Measurements from ENCODE around the gene HAAO. TPM values are rescaled to one million over a fixed set of nuclear protein-coding genes. Genes with fewer than 3 reads are reported as not detected.

HAAO gene
- total and polyA plus RNA-seq, 2 donors from 2014 or later, result 16.2 to 57.2 TPM

DNA sequence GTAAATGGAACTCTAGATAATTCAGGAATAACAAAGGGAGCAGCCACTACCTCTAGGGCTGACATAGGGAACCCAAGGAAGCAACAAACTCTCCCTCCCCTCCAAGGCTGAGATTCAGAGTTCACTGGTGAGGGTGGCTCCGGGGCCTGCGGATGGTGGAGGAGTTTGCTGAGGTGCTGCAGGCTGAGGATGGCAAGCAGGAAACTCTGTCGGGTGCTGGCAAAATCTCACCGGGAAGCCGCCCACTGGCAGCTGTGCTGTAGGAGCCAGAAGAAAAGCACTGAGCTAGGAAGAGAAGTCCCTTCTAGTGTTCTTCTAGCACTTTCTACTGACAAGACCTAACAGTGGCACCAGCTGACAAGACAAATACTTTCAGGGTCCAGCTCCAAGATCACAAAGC is 12.5 kb upstream of the HAAO start:
- TF ChIP-seq, protein P1, sequence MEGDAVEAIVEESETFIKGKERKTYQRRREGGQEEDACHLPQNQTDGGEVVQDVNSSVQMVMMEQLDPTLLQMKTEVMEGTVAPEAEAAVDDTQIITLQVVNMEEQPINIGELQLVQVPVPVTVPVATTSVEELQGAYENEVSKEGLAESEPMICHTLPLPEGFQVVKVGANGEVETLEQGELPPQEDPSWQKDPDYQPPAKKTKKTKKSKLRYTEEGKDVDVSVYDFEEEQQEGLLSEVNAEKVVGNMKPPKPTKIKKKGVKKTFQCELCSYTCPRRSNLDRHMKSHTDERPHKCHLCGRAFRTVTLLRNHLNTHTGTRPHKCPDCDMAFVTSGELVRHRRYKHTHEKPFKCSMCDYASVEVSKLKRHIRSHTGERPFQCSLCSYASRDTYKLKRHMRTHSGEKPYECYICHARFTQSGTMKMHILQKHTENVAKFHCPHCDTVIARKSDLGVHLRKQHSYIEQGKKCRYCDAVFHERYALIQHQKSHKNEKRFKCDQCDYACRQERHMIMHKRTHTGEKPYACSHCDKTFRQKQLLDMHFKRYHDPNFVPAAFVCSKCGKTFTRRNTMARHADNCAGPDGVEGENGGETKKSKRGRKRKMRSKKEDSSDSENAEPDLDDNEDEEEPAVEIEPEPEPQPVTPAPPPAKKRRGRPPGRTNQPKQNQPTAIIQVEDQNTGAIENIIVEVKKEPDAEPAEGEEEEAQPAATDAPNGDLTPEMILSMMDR (IDR thresholded peaks at IDR 0.05; ENCODE audit: borderline replicate concordance, extremely low read depth, insufficient read depth), result no peak
- Histone ChIP-seq H3K36me3 (ENCODE audit: control insufficient read depth in 2 of 3, insufficient read depth in 3 of 3, low read length in 3 of 3) (no peaks in the 10 kb centered on the region), H3K4me3 (ENCODE audit: low read length in 3 of 3) (no peak overlapping the region), H3K9me3 (ENCODE audit: control insufficient read depth in 2 of 3, insufficient read depth in 1 of 3, low read length in 3 of 3) (no peaks in the 10 kb centered on the region), H3K27me3 (ENCODE audit: control insufficient read depth, insufficient read depth, low read length) (no peaks in the 10 kb centered on the region), H3K4me1 (ENCODE audit: control insufficient read depth in 2 of 3, insufficient read depth in 2 of 3, low read depth in 1 of 3, low read length in 3 of 3) (peaks cover 0 to 4% (median 0%) of the 10 kb centered on the region in 3 donors), H3K9ac (ENCODE audit: low read length in 3 of 3) (no peak overlapping the region), H3K27ac (ENCODE audit: low read depth in 2 of 2, low read length in 2 of 2) (no peak overlapping the region)
- FAIRE-seq (no peak), DNase-seq (no peak)
- intact Hi-C loops (cut with DNase I), result no loop called here

DNA sequence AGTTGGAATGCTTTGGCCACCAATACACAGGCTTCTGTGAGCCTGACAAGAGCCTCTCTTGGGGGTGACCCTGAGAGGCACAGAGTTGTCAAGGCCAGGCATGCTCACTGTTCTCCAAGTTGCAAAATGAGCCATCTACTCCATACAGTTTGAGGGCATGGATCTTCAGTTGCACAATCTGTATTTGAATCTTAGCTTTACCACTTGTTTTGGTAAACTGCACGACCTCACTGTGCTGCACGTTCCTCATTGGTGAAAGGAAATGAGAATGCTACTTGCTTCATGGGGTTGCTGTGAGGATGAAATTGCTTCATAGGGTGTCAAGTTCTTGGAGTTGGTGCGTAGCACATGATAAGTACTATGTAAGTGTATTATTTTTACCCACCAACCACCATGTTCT is 12.0 kb upstream of the HAAO start:
- H3K27ac ChIP-seq (ENCODE audit: low read depth in 2 of 2, low read length in 2 of 2), result no peak overlapping the region
- TF ChIP-seq, protein P1 (IDR thresholded peaks at IDR 0.05; ENCODE audit: borderline replicate concordance, extremely low read depth, insufficient read depth), result no peak
- intact Hi-C loops (cut with DNase I), result no loop called here
- no peaks in the 10 kb centered on the region for H3K36me3 ChIP-seq (ENCODE audit: control insufficient read depth in 2 of 3, insufficient read depth in 3 of 3, low read length in 3 of 3)
- FAIRE-seq (no peak), DNase-seq (no peak)
- no peaks in the 10 kb centered on the region for H3K9me3 ChIP-seq (ENCODE audit: control insufficient read depth in 2 of 3, insufficient read depth in 1 of 3, low read length in 3 of 3)
- no peaks in the 10 kb centered on the region for H3K27me3 ChIP-seq (ENCODE audit: control insufficient read depth, insufficient read depth, low read length)
- no peak overlapping the region for H3K9ac ChIP-seq (ENCODE audit: low read length in 3 of 3)
- H3K4me1 ChIP-seq (ENCODE audit: control insufficient read depth in 2 of 3, insufficient read depth in 2 of 3, low read depth in 1 of 3, low read length in 3 of 3), result peaks cover 0 to 4% (median 0%) of the 10 kb centered on the region in 3 donors
- H3K4me3 ChIP-seq (ENCODE audit: low read length in 3 of 3), result no peak overlapping the region

DNA sequence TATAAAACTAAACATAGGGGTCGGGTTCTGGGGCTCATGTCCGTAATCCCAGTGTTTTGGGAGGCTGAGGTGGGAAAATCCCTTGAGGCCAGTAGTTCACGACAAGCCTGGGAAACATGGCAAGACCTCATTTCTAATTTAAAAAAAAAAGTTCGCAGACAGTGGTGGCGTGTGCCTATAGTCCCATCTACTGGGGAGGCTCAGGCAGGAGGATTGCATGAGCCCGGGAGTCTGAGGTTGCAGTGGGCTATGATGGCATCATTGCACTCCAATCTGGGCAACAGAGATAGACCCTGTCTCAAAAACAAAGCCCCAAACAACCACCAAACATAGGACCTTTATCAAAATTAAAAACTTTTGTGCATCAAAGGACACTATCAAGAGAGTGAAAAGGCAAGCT is 9.8 kb upstream of the HAAO start:
- no peaks in the 10 kb centered on the region for H3K27me3 ChIP-seq (ENCODE audit: control insufficient read depth, insufficient read depth, low read length)
- no peak overlapping the region for H3K27ac ChIP-seq (ENCODE audit: low read depth in 2 of 2, low read length in 2 of 2)
- intact Hi-C loops (cut with DNase I), result no loop called here
- no peak for DNase-seq
- TF ChIP-seq, protein P1 (IDR thresholded peaks at IDR 0.05; ENCODE audit: borderline replicate concordance, extremely low read depth, insufficient read depth), result no peak
- H3K4me1 ChIP-seq (ENCODE audit: control insufficient read depth in 2 of 3, insufficient read depth in 2 of 3, low read depth in 1 of 3, low read length in 3 of 3), result no peaks in the 10 kb centered on the region
- H3K9me3 ChIP-seq (ENCODE audit: control insufficient read depth in 2 of 3, insufficient read depth in 1 of 3, low read length in 3 of 3), result no peaks in the 10 kb centered on the region
- no peak overlapping the region for H3K4me3 ChIP-seq (ENCODE audit: low read length in 3 of 3)
- H3K36me3 ChIP-seq (ENCODE audit: control insufficient read depth in 2 of 3, insufficient read depth in 3 of 3, low read length in 3 of 3), result no peaks in the 10 kb centered on the region
- no peak overlapping the region for H3K9ac ChIP-seq (ENCODE audit: low read length in 3 of 3)
- no peak for FAIRE-seq

DNA sequence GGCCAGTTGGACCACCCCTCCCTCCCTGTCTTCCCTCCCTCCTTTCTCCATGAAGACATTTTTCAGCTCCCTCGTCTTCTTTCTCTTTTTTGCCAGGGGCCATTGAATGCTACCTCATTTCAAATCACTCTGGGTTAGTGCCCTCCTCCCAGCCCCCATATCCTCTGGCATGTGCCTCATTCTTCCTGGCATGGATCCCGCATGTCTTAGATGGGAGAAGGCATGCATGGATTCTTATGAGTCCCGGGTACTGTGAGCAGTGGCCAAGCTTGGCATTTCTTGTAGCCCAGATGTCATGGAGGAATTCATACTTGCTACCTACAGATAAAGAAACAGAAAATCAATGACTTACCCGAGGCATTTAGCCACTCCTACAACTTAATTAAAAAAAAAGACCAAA is 9.0 kb upstream of the HAAO start:
- DNase-seq, result no peak

More for the DNA sequence above, 9.0 kb upstream of the HAAO start:
- H3K9me3 ChIP-seq (ENCODE audit: control insufficient read depth in 2 of 3, insufficient read depth in 1 of 3, low read length in 3 of 3), result no peaks in the 10 kb centered on the region
- H3K27ac ChIP-seq (ENCODE audit: low read depth in 2 of 2, low read length in 2 of 2), result no peak overlapping the region
- TF ChIP-seq, protein P1 (IDR thresholded peaks at IDR 0.05; ENCODE audit: borderline replicate concordance, extremely low read depth, insufficient read depth), result no peak
- no peaks in the 10 kb centered on the region for H3K36me3 ChIP-seq (ENCODE audit: control insufficient read depth in 2 of 3, insufficient read depth in 3 of 3, low read length in 3 of 3)
- intact Hi-C loops (cut with DNase I), result no loop called here
- no peak overlapping the region for H3K9ac ChIP-seq (ENCODE audit: low read length in 3 of 3)
- FAIRE-seq, result no peak
- no peak overlapping the region for H3K4me3 ChIP-seq (ENCODE audit: low read length in 3 of 3)
- H3K27me3 ChIP-seq (ENCODE audit: control insufficient read depth, insufficient read depth, low read length), result no peaks in the 10 kb centered on the region
- H3K4me1 ChIP-seq (ENCODE audit: control insufficient read depth in 2 of 3, insufficient read depth in 2 of 3, low read depth in 1 of 3, low read length in 3 of 3), result no peaks in the 10 kb centered on the region
